C4-2B (cell line): ENCODE measurements around the gene TGFBR3.
"Not testable (repeated sequence)": the region's sequence is repeated elsewhere in the genome, so short reads cannot be mapped to it uniquely, and the experiment has no call there.

Source experiments
- H3K27ac ChIP-seq: fragments of 450-650 bp; 2 replicates; pipeline ENCODE4 v1.5.1; 2017
- ZFX ChIP-seq: fragments of 450-650 bp; IDR thresholded peaks from 2 replicates; pipeline ENCODE4 v1.6.1; 2017
- TF ChIP-seq, protein P1 (sequence below): fragments of 450-650 bp; conservative IDR thresholded peaks from 2 replicates; pipeline ENCODE4 v1.5.1; 2017; ENCODE audit warnings: mild to moderate bottlenecking

The TGFBR3 gene

GRCh38 chr1:91836331-91837040 lies 49.5 kb downstream of the TGFBR3 start:
- no peak overlapping the region for H3K27ac ChIP-seq
- TF ChIP-seq ZFX: no peak
- TF ChIP-seq, protein P1, sequence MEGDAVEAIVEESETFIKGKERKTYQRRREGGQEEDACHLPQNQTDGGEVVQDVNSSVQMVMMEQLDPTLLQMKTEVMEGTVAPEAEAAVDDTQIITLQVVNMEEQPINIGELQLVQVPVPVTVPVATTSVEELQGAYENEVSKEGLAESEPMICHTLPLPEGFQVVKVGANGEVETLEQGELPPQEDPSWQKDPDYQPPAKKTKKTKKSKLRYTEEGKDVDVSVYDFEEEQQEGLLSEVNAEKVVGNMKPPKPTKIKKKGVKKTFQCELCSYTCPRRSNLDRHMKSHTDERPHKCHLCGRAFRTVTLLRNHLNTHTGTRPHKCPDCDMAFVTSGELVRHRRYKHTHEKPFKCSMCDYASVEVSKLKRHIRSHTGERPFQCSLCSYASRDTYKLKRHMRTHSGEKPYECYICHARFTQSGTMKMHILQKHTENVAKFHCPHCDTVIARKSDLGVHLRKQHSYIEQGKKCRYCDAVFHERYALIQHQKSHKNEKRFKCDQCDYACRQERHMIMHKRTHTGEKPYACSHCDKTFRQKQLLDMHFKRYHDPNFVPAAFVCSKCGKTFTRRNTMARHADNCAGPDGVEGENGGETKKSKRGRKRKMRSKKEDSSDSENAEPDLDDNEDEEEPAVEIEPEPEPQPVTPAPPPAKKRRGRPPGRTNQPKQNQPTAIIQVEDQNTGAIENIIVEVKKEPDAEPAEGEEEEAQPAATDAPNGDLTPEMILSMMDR: no peak

DNA sequence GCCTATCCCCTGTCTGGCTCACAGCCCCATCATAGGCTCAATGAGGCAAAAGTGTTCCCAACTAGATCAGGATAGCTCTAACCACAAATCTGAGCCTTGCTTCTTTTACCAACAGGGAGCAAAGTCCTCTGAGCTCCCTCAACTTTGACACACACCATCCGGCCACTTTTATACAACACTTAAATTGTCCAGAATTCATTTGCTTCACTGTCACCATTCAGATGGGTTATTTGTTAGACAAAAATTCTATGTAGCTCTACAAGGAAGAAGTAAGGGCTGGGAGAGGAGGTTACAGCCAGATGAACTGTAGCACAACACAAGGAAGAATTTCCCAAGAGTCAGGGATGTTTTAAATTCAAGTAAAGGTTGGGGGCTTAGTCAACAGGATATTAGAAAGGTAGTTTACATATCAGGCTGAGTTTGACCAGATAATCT lies 50.8 kb downstream of the TGFBR3 start:
- TF ChIP-seq ZFX: no peak
- TF ChIP-seq, protein P1: no peak
- no peak overlapping the region for H3K27ac ChIP-seq

GRCh38 chr1:91834549-91834948 lies 51.4 kb downstream of the TGFBR3 start:
- H3K27ac ChIP-seq: not testable (repeated sequence)

- no peak for TF ChIP-seq ZFX
- TF ChIP-seq, protein P1: no peak
Observed at GRCh38 chr1:91833946-91834345, 52.0 kb downstream of the TGFBR3 start.

GRCh38 chr1:91831132-91831930 lies 54.6 kb downstream of the TGFBR3 start:
- TF ChIP-seq, protein P1: no peak
- TF ChIP-seq ZFX: no peak
- no peak overlapping the region for H3K27ac ChIP-seq

More at GRCh38 chr1:91833946-91834345, 52.0 kb downstream of the TGFBR3 start:
- H3K27ac ChIP-seq: no peak overlapping the region

DNA sequence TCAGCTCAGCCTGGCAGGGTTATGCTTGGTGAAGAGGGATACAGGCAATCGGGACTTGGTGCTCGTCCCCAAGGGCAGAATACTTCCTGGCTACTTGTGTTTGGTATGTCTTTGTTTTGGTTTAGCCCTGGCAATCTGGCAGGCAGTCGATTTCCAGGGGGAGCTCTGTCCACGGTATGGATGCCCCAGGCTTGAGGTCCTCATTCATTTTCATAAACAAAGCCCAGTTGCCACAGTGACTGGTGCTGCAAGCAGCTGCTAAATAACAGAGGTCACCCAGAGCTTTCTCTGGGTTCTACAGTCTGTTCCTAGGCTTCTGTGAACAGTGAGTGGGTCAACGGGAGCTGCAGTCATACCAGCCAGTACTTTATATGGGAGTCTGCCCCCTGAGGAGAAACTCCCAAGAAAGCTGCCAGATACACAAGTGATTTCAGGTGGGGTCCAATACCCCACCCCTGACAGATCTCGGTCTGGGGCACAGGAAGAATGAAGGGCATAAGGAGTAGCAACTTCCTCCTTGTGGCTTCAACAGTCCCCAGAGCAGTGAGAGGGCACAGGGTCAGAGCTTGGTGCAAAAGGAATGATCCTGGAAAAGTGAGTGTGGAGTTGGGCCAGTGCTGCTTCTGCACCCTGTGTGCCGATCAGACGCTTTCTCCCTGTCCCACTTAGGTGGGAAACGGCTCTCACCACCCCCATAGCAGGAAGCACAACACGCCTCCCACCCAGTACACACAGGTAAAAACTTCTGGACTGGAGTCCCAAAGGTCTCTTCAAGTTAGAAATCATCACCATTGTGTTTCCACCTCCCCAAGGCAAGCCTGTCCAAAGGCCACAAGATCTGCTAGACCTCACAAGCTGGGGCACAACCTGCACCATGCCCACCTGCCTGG lies 55.5 kb downstream of the TGFBR3 start:
- TF ChIP-seq, protein P1: peak; percentile 17; the same call in 1 of the 2 replicates
- no peak for TF ChIP-seq ZFX
- no peak overlapping the region for H3K27ac ChIP-seq

DNA sequence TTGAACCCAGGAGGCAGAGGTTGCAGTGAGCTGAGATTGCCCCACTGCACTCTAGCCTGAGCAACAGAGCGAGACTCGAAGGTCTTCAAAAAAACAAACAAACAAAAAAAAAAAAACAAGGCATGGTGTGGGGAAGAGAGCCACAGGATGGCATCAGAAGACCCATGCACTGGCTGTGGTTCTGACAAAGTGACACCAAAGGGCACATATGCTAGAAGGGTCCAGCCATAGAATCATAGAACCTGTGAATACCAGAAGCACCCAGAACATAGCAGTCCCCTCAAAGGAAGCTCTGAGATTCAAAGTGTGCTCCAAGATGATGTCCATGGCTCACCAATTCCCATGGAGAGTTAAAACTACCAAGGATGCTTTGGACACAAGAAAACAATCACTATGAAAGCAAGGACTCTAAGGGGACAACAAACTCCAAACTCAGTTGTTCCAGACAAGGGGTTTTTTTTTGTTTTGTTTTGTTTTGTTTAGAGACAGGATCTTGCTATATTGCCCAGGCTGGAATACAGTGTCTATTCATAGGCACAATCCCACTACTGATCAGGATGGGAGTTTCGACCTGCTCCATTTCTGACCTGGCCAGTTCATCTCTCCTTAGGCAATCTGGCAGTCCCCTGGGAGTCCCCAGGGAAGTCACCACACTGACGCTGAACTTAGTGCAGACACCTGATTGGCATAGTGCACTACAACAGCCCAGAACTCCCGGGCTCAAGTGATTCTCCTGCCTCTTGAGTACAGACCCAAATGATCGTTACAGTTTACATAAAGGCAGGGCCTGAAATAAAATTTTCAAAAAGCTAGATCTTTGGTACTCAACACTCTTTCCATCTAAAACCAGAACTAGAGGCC lies 56.4 kb downstream of the TGFBR3 start:
- TF ChIP-seq ZFX: no peak
- TF ChIP-seq, protein P1: no peak
- H3K27ac ChIP-seq: no peak overlapping the region
